ENCODE data around the gene LSM6.

The LSM6 gene

GRCh38 chr4:146211440-146211839, 35.9 kb downstream of the LSM6 start:
- Mint-ChIP-seq H3K36me3 (no peaks in the 10 kb centered on the region), H3K9me3 (no peaks in the 10 kb centered on the region), H3K4me1 (no peaks in the 10 kb centered on the region), H3K27ac (no peak overlapping the region), H3K4me3 (no peak overlapping the region), H3K27me3 (no peaks in the 10 kb centered on the region)
- ATAC-seq = no peak

- Mint-ChIP-seq H3K36me3 (no peaks in the 10 kb centered on the region), H3K27ac (no peak overlapping the region), H3K4me1 (no peaks in the 10 kb centered on the region), H3K9me3 (no peaks in the 10 kb centered on the region), H3K4me3 (no peak overlapping the region), H3K27me3 (no peaks in the 10 kb centered on the region)
- no peak for ATAC-seq
These were observed 37.3 kb downstream of the LSM6 start for GRCh38 chr4:146212781-146213180.

GRCh38 chr4:146214238-146214637, 38.7 kb downstream of the LSM6 start, which contains the start of gene REELD1:
Gene REELD1 (plus strand): TSS chr4:146214538. CDS start chr4:146216953, 2,415 bp downstream.
- Mint-ChIP-seq H3K27ac (no peak within 1 kb of the TSS), H3K4me1 (no peaks in the 10 kb centered on the region), H3K9me3 (no peaks in the 10 kb centered on the region), H3K4me3 (no peak within 1 kb of the TSS), H3K27me3 (no peaks in the 10 kb centered on the region), H3K36me3 (no peaks in the 10 kb centered on the region)
- ATAC-seq = no peak

GRCh38 chr4:146222313-146222712, 46.8 kb downstream of the LSM6 start:
- no peak for ATAC-seq
- Mint-ChIP-seq H3K4me1 (no peaks in the 10 kb centered on the region), H3K4me3 (no peak overlapping the region), H3K36me3 (peaks cover 11% of the 10 kb centered on the region), H3K9me3 (no peaks in the 10 kb centered on the region), H3K27me3 (no peaks in the 10 kb centered on the region), H3K27ac (no peak overlapping the region)

DNA sequence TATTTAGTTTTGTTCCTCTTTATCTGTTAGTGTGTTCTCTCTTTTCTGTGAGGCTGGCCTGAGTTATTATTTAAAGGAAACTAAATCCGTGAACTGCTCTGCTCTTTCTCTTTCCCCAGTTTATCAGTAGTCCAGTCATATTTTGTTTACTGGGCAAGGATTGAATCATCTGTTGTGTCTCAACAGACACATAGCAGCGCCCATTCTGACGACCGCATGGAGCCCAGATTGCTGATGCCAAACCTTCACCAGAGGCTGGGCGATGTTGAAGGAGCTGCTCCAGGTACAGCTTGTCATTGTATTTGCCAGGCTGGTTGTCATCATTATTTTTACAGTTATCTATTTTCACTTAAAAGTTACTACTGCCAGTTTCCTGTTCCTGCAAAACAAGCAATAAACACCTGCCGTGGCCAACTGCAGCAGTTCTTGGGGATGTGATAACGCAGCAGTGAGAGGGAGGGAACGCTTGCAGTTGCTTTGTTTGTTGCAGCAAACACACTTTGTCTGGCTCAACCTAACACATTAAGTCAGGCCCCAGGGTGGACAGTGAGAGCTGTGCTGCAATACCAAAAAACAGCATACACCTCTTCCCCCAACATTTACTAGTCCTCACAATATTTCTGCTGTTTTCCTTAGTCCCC, 48.9 kb downstream of the LSM6 start:
- Mint-ChIP-seq H3K4me3 (no peak overlapping the region), H3K27me3 (no peaks in the 10 kb centered on the region), H3K27ac (no peak overlapping the region), H3K36me3 (peaks cover 11% of the 10 kb centered on the region), H3K9me3 (no peaks in the 10 kb centered on the region), H3K4me1 (no peaks in the 10 kb centered on the region)
- no peak for ATAC-seq

DNA sequence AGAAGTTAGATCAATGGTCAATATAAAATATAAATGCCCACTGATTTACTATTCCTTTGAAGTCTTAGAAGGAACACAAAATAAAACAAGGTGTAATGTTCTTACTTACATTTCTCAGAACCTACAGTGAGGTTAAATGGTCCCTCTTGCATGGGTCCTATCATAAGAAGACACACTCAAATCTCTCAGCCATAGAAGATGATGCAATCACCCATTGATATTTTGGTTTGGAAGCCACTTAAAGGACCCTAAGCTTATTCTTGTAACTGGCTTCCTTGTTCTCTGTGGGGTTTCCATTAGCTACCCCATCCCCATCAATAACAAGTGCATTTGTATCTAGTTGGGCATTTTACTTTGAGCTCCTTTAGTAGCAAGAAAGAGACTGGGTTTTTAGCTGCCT, 53.9 kb downstream of the LSM6 start:
- H3K27ac Mint-ChIP-seq = no peak overlapping the region
- H3K36me3 Mint-ChIP-seq = peaks cover 11% of the 10 kb centered on the region
- no peaks in the 10 kb centered on the region for H3K27me3 Mint-ChIP-seq
- no peak overlapping the region for H3K4me3 Mint-ChIP-seq
- ATAC-seq = no peak
- no peaks in the 10 kb centered on the region for H3K4me1 Mint-ChIP-seq
- no peaks in the 10 kb centered on the region for H3K9me3 Mint-ChIP-seq

DNA sequence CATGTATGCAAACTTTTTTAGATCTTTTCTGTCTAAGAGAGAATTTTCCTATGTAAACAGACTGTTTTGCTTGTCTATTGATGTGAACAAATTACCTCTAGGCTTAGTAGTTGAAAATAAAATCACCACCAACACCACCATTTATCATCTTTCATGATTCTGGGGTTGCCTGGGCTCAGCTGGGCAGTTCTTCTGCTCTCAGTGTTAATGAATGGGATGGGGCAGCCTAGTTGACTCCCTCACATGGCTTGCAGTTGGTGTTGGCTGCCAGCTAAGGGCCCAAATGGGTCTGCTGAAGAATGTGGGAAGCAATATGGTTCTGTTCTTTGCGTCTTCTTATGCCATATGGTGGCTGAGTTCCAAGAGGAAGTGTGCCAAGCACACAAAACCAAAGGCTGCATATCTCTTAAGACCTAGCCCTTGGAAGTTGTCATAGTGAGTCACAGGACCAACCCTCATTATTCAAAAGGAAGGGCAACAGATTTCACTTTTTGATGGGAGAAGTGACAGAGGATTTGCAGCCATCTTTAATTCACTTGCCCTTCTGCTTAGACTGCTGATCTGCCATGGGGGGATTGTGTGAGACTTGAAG, 56.7 kb downstream of the LSM6 start:
- no peak for ATAC-seq
- no peaks in the 10 kb centered on the region for H3K4me1 Mint-ChIP-seq
- no peak overlapping the region for H3K4me3 Mint-ChIP-seq
- no peaks in the 10 kb centered on the region for H3K27me3 Mint-ChIP-seq
- H3K9me3 Mint-ChIP-seq = no peaks in the 10 kb centered on the region
- H3K27ac Mint-ChIP-seq = no peak overlapping the region
- no peaks in the 10 kb centered on the region for H3K36me3 Mint-ChIP-seq

- H3K27ac Mint-ChIP-seq = no peak overlapping the region
- H3K4me3 Mint-ChIP-seq = no peak overlapping the region
- no peaks in the 10 kb centered on the region for H3K4me1 Mint-ChIP-seq
- no peaks in the 10 kb centered on the region for H3K27me3 Mint-ChIP-seq
- no peaks in the 10 kb centered on the region for H3K9me3 Mint-ChIP-seq
- no peak for ATAC-seq
- no peaks in the 10 kb centered on the region for H3K36me3 Mint-ChIP-seq
These were observed 60.2 kb downstream of the LSM6 start for GRCh38 chr4:146235654-146236177.

DNA sequence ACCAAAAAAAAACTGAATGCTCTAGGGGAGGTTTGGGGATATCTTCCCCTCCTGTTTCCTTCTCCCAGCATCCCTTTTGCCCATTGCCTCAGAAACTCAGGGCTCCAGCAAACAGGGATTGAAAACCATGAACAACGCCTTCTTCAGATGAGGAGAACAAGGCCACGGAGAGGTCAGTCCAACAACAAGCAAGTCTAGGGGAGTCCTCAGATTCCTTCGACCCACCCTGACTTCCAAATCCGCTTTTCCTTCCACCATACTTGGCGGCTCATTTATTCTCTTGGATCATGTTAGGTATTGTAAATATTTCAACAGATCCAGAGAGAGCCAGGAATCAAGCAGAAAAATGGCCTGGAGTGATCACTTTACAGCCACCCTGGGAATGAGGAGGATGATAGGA, 60.7 kb downstream of the LSM6 start:
- Mint-ChIP-seq H3K4me1 (no peaks in the 10 kb centered on the region), H3K27ac (no peak overlapping the region), H3K27me3 (no peaks in the 10 kb centered on the region), H3K9me3 (no peaks in the 10 kb centered on the region), H3K4me3 (no peak overlapping the region), H3K36me3 (no peaks in the 10 kb centered on the region)
- ATAC-seq = no peak

GRCh38 chr4:146237092-146237491, 61.6 kb downstream of the LSM6 start:
- Mint-ChIP-seq H3K27me3 (no peaks in the 10 kb centered on the region), H3K4me3 (no peak overlapping the region), H3K27ac (no peak overlapping the region), H3K36me3 (no peaks in the 10 kb centered on the region), H3K4me1 (peaks cover 6% of the 10 kb centered on the region), H3K9me3 (no peaks in the 10 kb centered on the region)
- ATAC-seq = no peak

DNA sequence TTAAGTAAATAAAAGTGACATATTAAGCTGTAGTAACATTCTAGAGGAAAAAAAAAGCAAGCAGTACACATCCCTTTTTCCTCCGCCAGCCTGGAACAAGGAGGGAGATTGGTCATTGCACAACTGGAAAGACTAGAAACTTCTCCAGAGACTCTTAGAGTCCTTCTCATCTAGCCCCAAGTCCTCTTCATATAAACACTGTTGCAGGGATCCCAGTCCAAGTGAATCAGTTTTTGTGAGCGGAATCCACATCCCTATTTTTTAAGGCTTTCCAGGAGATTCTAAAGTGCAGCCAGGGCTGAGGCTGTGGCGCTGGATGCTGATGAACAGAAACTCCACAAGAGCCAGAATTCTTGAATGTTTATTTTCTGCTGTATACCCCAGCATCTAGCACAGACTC, 62.6 kb downstream of the LSM6 start:
- H3K36me3 Mint-ChIP-seq = no peaks in the 10 kb centered on the region
- H3K4me3 Mint-ChIP-seq = no peak overlapping the region
- no peak for ATAC-seq
- no peaks in the 10 kb centered on the region for H3K9me3 Mint-ChIP-seq
- peaks cover 9% of the 10 kb centered on the region for H3K4me1 Mint-ChIP-seq
- no peak overlapping the region for H3K27ac Mint-ChIP-seq
- H3K27me3 Mint-ChIP-seq = no peaks in the 10 kb centered on the region
